ENCODE results near the gene PAF1. TPM values are rescaled to one million over a fixed set of nuclear protein-coding genes. Genes with fewer than 3 reads are reported as not detected.

Gene PAF1
- polyA plus RNA-seq, 1 donor (not counting 4 experiments of a cell fraction or from before 2014, with no cell fraction given) = 39.4 TPM

- DNase-seq (ENCODE audit: low read depth, low spot score) = no peak
- peaks cover 20% of the 10 kb centered on the region for H3K4me1 ChIP-seq (ENCODE audit: control insufficient read depth, extremely low read depth, insufficient read depth, low read length)
- peak overlapping the region; percentile 34 for H2AFZ ChIP-seq (ENCODE audit: control insufficient read depth, low read length)
- peak overlapping the region; percentile 67 to 88 (median 68) for H3K4me3 ChIP-seq (ENCODE audit: control insufficient read depth in 2 of 3, extremely low read depth in 1 of 3, insufficient read depth in 2 of 3, low read depth in 1 of 3, low read length in 3 of 3)
- peak overlapping the region; percentile 61 for H3K4me2 ChIP-seq (ENCODE audit: control insufficient read depth, extremely low read depth, insufficient read depth, low read depth, low read length)
- TF ChIP-seq CTCF (optimal IDR thresholded peaks at IDR 0.05 in 1 of 3, IDR thresholded peaks at IDR 0.05 in 1 of 3, conservative IDR thresholded peaks at IDR 0.05 in 1 of 3; ENCODE audit: extremely low read depth in 1 of 3, insufficient read depth in 2 of 3, low read length in 3 of 3) (no peak), EZH2 (IDR thresholded peaks at IDR 0.05; ENCODE audit: low read length) (no peak)
- H3K27ac ChIP-seq (ENCODE audit: control insufficient read depth, insufficient read depth, low read length) = peak overlapping the region; percentile 44
- peaks cover 7 to 15% of the 10 kb centered on the region in 2 experiments for H3K36me3 ChIP-seq (ENCODE audit: control insufficient read depth in 2 of 2, extremely low read depth in 1 of 2, insufficient read depth in 2 of 2, low read length in 2 of 2)
- H4K20me1 ChIP-seq (ENCODE audit: control insufficient read depth, extremely low read depth, insufficient read depth, low read length) = no peaks in the 10 kb centered on the region
- H3K9me3 ChIP-seq (ENCODE audit: control insufficient read depth, low read depth, low read length) = no peaks in the 10 kb centered on the region
- no peaks in the 10 kb centered on the region for H3K9me1 ChIP-seq (ENCODE audit: control insufficient read depth, extremely low read depth, insufficient read depth, low read length)
- H3K27me3 ChIP-seq (ENCODE audit: control insufficient read depth, extremely low read depth, insufficient read depth, low read length) = no peaks in the 10 kb centered on the region
- no peak for FAIRE-seq
- H3K79me2 ChIP-seq (ENCODE audit: control insufficient read depth, insufficient read depth, low read length) = peaks cover 12% of the 10 kb centered on the region
- dilution Hi-C loops (cut with MboI; ENCODE audit: extremely low pct_ligation_motif_present, low sequenced_read_pairs) = no loop called here
- peak overlapping the region; percentile 78 for H3K9ac ChIP-seq (ENCODE audit: control insufficient read depth, extremely low read depth, insufficient read depth, low read length)
Observed at GRCh38 chr19:39412867-39413271, 22.0 kb upstream of the PAF1 start.

GRCh38 chr19:39412100-39412866, 21.4 kb upstream of the PAF1 start, which contains the start of gene PLEKHG2:
Gene PLEKHG2 (plus strand): TSS chr19:39412669. CDS start chr19:39414087, 1,418 bp downstream.
- peaks cover 18% of the 10 kb centered on the region for H3K79me2 ChIP-seq (ENCODE audit: control insufficient read depth, insufficient read depth, low read length)

More at GRCh38 chr19:39412100-39412866, 21.4 kb upstream of the PAF1 start, which contains the start of gene PLEKHG2:
- Histone ChIP-seq H3K27me3 (ENCODE audit: control insufficient read depth, extremely low read depth, insufficient read depth, low read length) (no peaks in the 10 kb centered on the region), H3K27ac (ENCODE audit: control insufficient read depth, insufficient read depth, low read length) (peak within 1 kb of the TSS; percentile 88), H3K36me3 (ENCODE audit: control insufficient read depth in 2 of 2, extremely low read depth in 1 of 2, insufficient read depth in 2 of 2, low read length in 2 of 2) (peaks cover 8 to 18% of the 10 kb centered on the region in 2 experiments), H4K20me1 (ENCODE audit: control insufficient read depth, extremely low read depth, insufficient read depth, low read length) (no peaks in the 10 kb centered on the region), H3K4me3 (ENCODE audit: control insufficient read depth in 2 of 3, extremely low read depth in 1 of 3, insufficient read depth in 2 of 3, low read depth in 1 of 3, low read length in 3 of 3) (peak within 1 kb of the TSS; percentile 67 to 88 (median 68)), H2AFZ (ENCODE audit: control insufficient read depth, low read length) (peak within 1 kb of the TSS; percentile 56), H3K9ac (ENCODE audit: control insufficient read depth, extremely low read depth, insufficient read depth, low read length) (peak within 1 kb of the TSS; percentile 93), H3K9me3 (ENCODE audit: control insufficient read depth, low read depth, low read length) (no peaks in the 10 kb centered on the region), H3K9me1 (ENCODE audit: control insufficient read depth, extremely low read depth, insufficient read depth, low read length) (no peaks in the 10 kb centered on the region), H3K4me2 (ENCODE audit: control insufficient read depth, extremely low read depth, insufficient read depth, low read depth, low read length) (peak within 1 kb of the TSS; percentile 83), H3K4me1 (ENCODE audit: control insufficient read depth, extremely low read depth, insufficient read depth, low read length) (peaks cover 20% of the 10 kb centered on the region)
- FAIRE-seq = peak; percentile 69
- dilution Hi-C loops (cut with MboI; ENCODE audit: extremely low pct_ligation_motif_present, low sequenced_read_pairs) = no loop called here
- DNase-seq (ENCODE audit: low read depth, low spot score) = peak; percentile 99
- TF ChIP-seq CTCF (optimal IDR thresholded peaks at IDR 0.05 in 1 of 3, IDR thresholded peaks at IDR 0.05 in 1 of 3, conservative IDR thresholded peaks at IDR 0.05 in 1 of 3; ENCODE audit: extremely low read depth in 1 of 3, insufficient read depth in 2 of 3, low read length in 3 of 3) (peak; percentile 59 to 95 (median 74)), EZH2 (IDR thresholded peaks at IDR 0.05; ENCODE audit: low read length) (no peak)

All from keratinocyte (primary cell).